BE2C (cell line): Measurements from ENCODE around the gene AKIRIN1.
A peak's percentile ranks its signal among the peaks of the same experiment; 100 is the strongest.
"Not testable (repeated sequence)": the region's sequence is repeated elsewhere in the genome, so short reads cannot be mapped to it uniquely, and the experiment has no call there.

Experiments used
- DNase-seq: peaks from one replicate; pipeline ENCODE4 v3.0.0-alpha.2; 2020
- H3K27me3 ChIP-seq: fragments of 250-450 bp; sonication (Bioruptor Pico); 2 replicates; pipeline ENCODE4 v1.5.1; 2020; ENCODE audit warnings: mild to moderate bottlenecking
- H3K36me3 ChIP-seq: fragments of 250-450 bp; sonication (Bioruptor Pico); 2 replicates; pipeline ENCODE4 v1.5.1; 2020; ENCODE audit warnings: mild to moderate bottlenecking
- H3K4me1 ChIP-seq: fragments of 250-450 bp; sonication (Bioruptor Pico); 2 replicates; pipeline ENCODE4 v1.5.1; 2020
- H3K4me3 ChIP-seq: 2 replicates; pipeline ENCODE4 v1.5.1; 2011; ENCODE audit warnings: low read depth, low read length
- H3K9me3 ChIP-seq: fragments of 250-450 bp; sonication (Bioruptor Pico); 2 replicates; pipeline ENCODE4 v1.5.1; 2020
- TF ChIP-seq, protein P1 (sequence below): IDR thresholded peaks from 2 replicates; pipeline ENCODE4 v1.5.1; 2012; ENCODE audit warnings: mild to moderate bottlenecking, low read depth, low read length

The AKIRIN1 gene

DNA sequence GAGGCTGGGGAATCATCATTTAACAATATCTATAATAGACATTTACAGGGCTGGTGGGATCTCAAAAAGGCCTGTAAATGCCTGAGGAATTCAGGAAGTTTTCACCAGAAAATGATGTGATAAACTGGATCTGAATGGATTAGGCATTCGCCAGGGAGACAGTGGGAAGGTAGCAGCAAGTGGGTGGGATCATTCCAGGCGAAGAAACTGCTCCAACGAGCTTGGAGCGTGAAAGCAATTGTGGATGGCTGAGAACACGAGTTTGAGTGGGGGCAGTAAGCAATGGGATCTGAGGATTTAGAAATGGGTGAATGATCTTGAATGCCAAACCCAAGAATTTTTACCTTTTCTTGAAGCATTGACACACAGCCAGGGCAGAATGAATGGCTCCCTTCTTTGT is 26.2 kb downstream of the AKIRIN1 start:
- no peak for DNase-seq
- Histone ChIP-seq H3K9me3 (no peaks in the 10 kb centered on the region), H3K4me1 (no peaks in the 10 kb centered on the region), H3K4me3 (no peak overlapping the region), H3K36me3 (no peaks in the 10 kb centered on the region), H3K27me3 (no peaks in the 10 kb centered on the region)
- TF ChIP-seq, protein P1, sequence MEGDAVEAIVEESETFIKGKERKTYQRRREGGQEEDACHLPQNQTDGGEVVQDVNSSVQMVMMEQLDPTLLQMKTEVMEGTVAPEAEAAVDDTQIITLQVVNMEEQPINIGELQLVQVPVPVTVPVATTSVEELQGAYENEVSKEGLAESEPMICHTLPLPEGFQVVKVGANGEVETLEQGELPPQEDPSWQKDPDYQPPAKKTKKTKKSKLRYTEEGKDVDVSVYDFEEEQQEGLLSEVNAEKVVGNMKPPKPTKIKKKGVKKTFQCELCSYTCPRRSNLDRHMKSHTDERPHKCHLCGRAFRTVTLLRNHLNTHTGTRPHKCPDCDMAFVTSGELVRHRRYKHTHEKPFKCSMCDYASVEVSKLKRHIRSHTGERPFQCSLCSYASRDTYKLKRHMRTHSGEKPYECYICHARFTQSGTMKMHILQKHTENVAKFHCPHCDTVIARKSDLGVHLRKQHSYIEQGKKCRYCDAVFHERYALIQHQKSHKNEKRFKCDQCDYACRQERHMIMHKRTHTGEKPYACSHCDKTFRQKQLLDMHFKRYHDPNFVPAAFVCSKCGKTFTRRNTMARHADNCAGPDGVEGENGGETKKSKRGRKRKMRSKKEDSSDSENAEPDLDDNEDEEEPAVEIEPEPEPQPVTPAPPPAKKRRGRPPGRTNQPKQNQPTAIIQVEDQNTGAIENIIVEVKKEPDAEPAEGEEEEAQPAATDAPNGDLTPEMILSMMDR: no peak

GRCh38 chr1:39020494-39020893 is 29.4 kb downstream of the AKIRIN1 start:
- not testable (repeated sequence) for H3K9me3 ChIP-seq, H3K4me1 ChIP-seq, H3K36me3 ChIP-seq, H3K4me3 ChIP-seq, H3K27me3 ChIP-seq, DNase-seq

DNA sequence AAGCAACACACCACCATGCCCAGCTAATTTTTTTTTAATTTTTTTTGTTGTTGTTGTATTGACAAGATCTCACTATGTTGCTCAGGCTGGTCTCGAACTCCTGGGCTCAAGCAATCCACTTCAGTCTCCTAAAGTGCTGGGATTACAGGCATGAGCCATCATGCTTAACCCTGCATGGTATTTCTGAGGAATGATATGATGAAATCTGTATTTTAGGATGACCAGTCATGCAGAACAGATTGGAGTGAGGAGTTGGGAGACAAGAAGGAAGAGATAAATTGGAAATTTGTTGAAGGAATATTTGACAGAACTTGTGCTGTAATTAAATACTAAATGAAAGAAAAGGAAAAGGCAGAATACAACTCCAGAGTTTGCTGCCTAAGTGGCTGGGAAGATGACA is 30.4 kb downstream of the AKIRIN1 start:
- Histone ChIP-seq H3K36me3 (no peaks in the 10 kb centered on the region), H3K4me3 (no peak overlapping the region), H3K4me1 (no peaks in the 10 kb centered on the region), H3K27me3 (no peaks in the 10 kb centered on the region), H3K9me3 (no peaks in the 10 kb centered on the region)
- TF ChIP-seq, protein P1: no peak
- no peak for DNase-seq

DNA sequence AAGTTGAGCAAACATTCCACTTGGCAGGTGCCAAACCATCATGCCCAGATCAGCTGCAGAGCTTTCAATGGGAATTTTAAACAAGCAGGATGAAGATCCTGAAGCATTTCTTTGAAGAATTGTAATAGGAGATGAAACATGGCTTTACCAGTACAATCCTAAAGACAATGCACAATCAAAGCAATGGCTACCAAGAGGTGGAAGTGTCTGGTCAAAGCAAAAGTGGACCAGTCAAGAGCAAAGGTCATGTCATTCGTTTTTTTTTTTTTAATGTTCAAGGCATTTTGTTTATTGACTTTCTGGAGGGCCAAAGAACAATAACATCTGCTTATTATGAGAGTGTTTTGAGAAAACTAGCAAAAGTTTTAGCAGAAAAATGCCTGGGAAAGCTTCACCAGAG is 32.1 kb downstream of the AKIRIN1 start:
- no peaks in the 10 kb centered on the region for H3K9me3 ChIP-seq
- H3K4me3 ChIP-seq: no peak overlapping the region
- H3K4me1 ChIP-seq: no peaks in the 10 kb centered on the region
- no peaks in the 10 kb centered on the region for H3K36me3 ChIP-seq
- TF ChIP-seq, protein P1: no peak
- no peak for DNase-seq
- H3K27me3 ChIP-seq: no peaks in the 10 kb centered on the region

DNA sequence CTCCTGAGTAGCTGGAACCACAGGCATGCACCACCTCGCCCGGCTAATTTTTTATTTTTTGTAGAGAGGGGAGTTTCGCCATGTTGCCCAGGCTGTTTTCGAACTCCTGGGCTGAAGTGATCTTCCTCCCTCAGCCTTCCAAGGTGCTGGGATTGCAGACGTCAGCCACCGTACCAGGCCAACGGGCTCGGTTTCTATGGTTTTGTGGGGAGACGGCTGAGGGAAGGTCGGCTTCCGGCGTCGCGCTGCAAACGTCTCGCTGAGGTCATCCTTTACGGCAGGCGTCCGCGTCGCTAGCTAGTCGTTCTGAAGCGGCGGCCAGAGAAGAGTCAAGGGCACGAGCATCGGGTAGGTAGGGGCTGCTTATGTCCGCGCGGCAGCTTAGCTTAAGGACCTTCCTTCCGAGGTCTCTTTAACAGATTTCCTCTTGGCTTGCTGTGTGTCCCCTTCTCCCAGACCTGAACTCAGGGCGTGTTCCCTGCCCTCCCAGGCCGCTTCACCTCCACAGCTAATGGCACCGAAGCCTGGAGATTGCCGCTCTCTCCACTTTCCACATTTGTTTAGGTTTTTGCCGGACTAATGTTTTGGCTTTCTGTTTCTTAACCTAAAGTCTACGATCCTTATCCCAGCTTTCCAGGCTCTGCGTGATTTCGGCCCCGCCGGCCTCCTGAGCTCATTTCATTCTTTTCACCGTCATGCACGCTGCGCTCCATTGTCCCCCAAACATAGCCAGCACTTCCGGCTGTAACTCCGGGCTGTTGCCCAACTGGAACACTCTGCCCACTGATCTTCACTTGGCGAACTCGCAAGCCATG is 35.2 kb downstream of the AKIRIN1 start, which contains the start of gene NDUFS5:
NDUFS5 (plus strand) TSS at position 300 of the 815 bp plus-strand sequence. CDS start 2,375 bp downstream, outside the sequence.
- H3K36me3 ChIP-seq: peaks cover 10% of the 10 kb centered on the region
- DNase-seq: peak; percentile 81
- TF ChIP-seq, protein P1: no peak
- peak within 1 kb of the TSS; percentile 96 for H3K4me3 ChIP-seq
- no peaks in the 10 kb centered on the region for H3K9me3 ChIP-seq
- no peaks in the 10 kb centered on the region for H3K4me1 ChIP-seq
- H3K27me3 ChIP-seq: no peaks in the 10 kb centered on the region

DNA sequence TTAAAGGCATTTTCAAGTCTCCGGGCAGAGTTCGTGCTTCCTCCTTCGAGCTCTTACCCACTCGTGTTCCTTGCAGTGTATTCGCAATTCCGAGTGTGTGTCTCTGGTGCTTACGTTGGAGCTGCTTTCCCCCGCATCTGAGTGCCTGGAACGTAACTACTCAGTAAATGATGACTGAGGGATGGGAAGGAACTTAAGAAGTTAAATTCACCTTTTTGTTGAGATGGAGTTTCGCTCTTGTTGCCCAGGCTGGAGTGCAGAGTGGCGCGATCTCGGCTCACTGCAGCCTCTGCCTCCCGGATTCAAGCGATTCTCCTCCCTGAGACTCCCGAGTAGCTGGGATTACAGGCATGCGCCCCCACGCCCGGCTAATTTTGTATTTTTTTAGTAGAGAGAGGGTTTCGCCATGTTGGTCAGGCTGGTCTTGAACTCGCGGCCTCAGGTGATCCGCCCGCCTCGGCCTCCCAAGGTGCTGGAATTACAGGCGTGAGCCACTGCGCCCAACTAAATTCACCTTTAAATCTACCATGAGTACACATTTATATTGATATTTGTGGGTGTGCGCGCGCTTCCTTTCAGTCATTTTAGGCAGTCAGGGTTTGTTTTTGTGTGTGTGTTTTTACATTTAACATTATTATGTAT is 35.9 kb downstream of the AKIRIN1 start:
- peaks cover 17% of the 10 kb centered on the region for H3K36me3 ChIP-seq
- H3K9me3 ChIP-seq: no peaks in the 10 kb centered on the region
- no peak for DNase-seq
- TF ChIP-seq, protein P1: no peak
- H3K4me3 ChIP-seq: peak overlapping the region; percentile 96
- H3K4me1 ChIP-seq: no peaks in the 10 kb centered on the region
- H3K27me3 ChIP-seq: no peaks in the 10 kb centered on the region
